HepG2 (cell line): Measurements from ENCODE around the gene NCOR2. TPM values are rescaled to one million over a fixed set of nuclear protein-coding genes. Genes with fewer than 3 reads are reported as not detected.

Source experiments
- ATF5 ChIP-seq: sonication (generic); formaldehyde crosslinking; IDR thresholded peaks from 2 replicates; pipeline ENCODE4 v1.4.0; 2020; ENCODE audit warnings: mild to moderate bottlenecking, low read depth, missing genetic modification reagents
- BORCS8-MEF2B ChIP-seq: sonication (generic); formaldehyde crosslinking; IDR thresholded peaks from 2 replicates; pipeline ENCODE4 v1.8.0; 2022; ENCODE audit warnings: mild to moderate bottlenecking, missing genetic modification reagents
- CREB1 ChIP-seq, 2 experiments: fragments of 450-650 bp in 1 of 2; IDR thresholded peaks; 2 replicates each; pipeline ENCODE4 v1.6.1; 2016 to 2017; ENCODE audit warnings: control low read depth in 1 of 2, mild to moderate bottlenecking in 1 of 2, missing compliant biosample characterization in 1 of 2, missing genetic modification characterization in 1 of 2
- CREBL2 ChIP-seq: sonication (generic); formaldehyde crosslinking; IDR thresholded peaks from 2 replicates; pipeline ENCODE4 v1.8.1; 2023; ENCODE audit warnings: missing genetic modification reagents, mild to moderate bottlenecking, borderline replicate concordance
- ELK4 ChIP-seq: sonication (generic); formaldehyde crosslinking; IDR thresholded peaks from 2 replicates; pipeline ENCODE4 v1.9.0; 2021; ENCODE audit warnings: missing genetic modification reagents, borderline replicate concordance
- KDM5A ChIP-seq: fragments of 200-600 bp; sonication (generic); IDR thresholded peaks from 2 replicates; pipeline ENCODE4 v1.7.0; 2018; ENCODE audit warnings: antibody characterized with exemption, mild to moderate bottlenecking, low read length, borderline replicate concordance
- NFKBIZ ChIP-seq: IDR thresholded peaks from 2 replicates; pipeline ENCODE4 v1.6.1; 2018; ENCODE audit warnings: missing genetic modification reagents, missing compliant biosample characterization
- PAWR ChIP-seq: sonication (generic); formaldehyde crosslinking; IDR thresholded peaks from 2 replicates; pipeline ENCODE4 v1.4.0; 2020; ENCODE audit warnings: missing genetic modification reagents, mild to moderate bottlenecking, borderline replicate concordance
- TEAD3 ChIP-seq: optimal IDR thresholded peaks from 2 replicates; pipeline ENCODE3; 2016; ENCODE audit warnings: borderline replicate concordance
- TERF1 ChIP-seq: sonication (generic); formaldehyde crosslinking; IDR thresholded peaks from 2 replicates; pipeline ENCODE4 v1.8.0; 2022; ENCODE audit warnings: mild to moderate bottlenecking, missing genetic modification reagents, moderate library complexity
- THAP9 ChIP-seq: sonication (generic); formaldehyde crosslinking; IDR thresholded peaks from 2 replicates; pipeline ENCODE4; 2020; ENCODE audit warnings: missing genetic modification reagents, mild to moderate bottlenecking, borderline replicate concordance
- YY1 ChIP-seq: IDR thresholded peaks from 2 replicates; pipeline ENCODE4 v1.6.1; 2011; ENCODE audit warnings: low read length, low read depth, moderate library complexity, mild to moderate bottlenecking; ENCODE audit not compliant: insufficient read depth, insufficient replicate concordance
- ZBTB46 ChIP-seq: sonication (generic); formaldehyde crosslinking; IDR thresholded peaks from 2 replicates; pipeline ENCODE4 v1.4.0; 2020; ENCODE audit warnings: mild to moderate bottlenecking, missing genetic modification reagents, borderline replicate concordance
- ZNF510 ChIP-seq: sonication (generic); formaldehyde crosslinking; IDR thresholded peaks from 2 replicates; pipeline ENCODE4 v1.4.0; 2020; ENCODE audit warnings: low read depth, mild to moderate bottlenecking, missing genetic modification reagents
- ZNF660 ChIP-seq: sonication (generic); formaldehyde crosslinking; IDR thresholded peaks from 2 replicates; pipeline ENCODE4 v1.5.1; 2020; ENCODE audit warnings: mild to moderate bottlenecking, low read depth, missing genetic modification reagents, borderline replicate concordance
- ZNF670 ChIP-seq: sonication (generic); formaldehyde crosslinking; IDR thresholded peaks from 2 replicates; pipeline ENCODE4 v1.8.0; 2022; ENCODE audit warnings: mild to moderate bottlenecking, missing genetic modification reagents, borderline replicate concordance
- ZNF775 ChIP-seq: sonication (generic); formaldehyde crosslinking; IDR thresholded peaks from 2 replicates; pipeline ENCODE4 v1.4.0; 2020; ENCODE audit warnings: missing genetic modification reagents, mild to moderate bottlenecking, moderate library complexity, borderline replicate concordance
- ZNF781 ChIP-seq: sonication (generic); formaldehyde crosslinking; IDR thresholded peaks from 2 replicates; pipeline ENCODE4 v1.5.1; 2020; ENCODE audit warnings: borderline replicate concordance, mild to moderate bottlenecking, missing genetic modification reagents; ENCODE audit errors: not compliant biosample characterization
- polyA plus RNA-seq, 8 experiments: library from polyadenylated mRNA; depleted of rRNA in 3 of 8; stranded (reverse) in 7 of 8; unstranded in 1 of 8; fragments of >200 nt; fragmentation: Illumina TruSeq in 4 of 8; extraction: Trizol in 4 of 8; gene quantifications; 2 replicates each; pipeline versions ENCODE4 v1.2.1 to v1.2.3, GENCODE V29; 2011 to 2016; ENCODE audit warnings: low read depth in 4 of 8, missing spikeins in 1 of 8, mixed read lengths in 1 of 8; ENCODE audit not compliant: insufficient read depth in 1 of 8
- total RNA-seq, 5 experiments: library from RNA; depleted of rRNA; stranded (reverse); fragments of >200 nt; fragmentation: Illumina TruSeq; extraction: Trizol; gene quantifications; 2 replicates each; pipeline ENCODE4 v1.2.3, GENCODE V29; 2016; ENCODE audit warnings: low read depth in 1 of 5

The NCOR2 gene
- total and polyA plus RNA-seq, 2 of the 13 experiments (the other 11 are each of a cell fraction or from before 2014, with no cell fraction given): 4.5 to 5.7 TPM

GRCh38 chr12:124518051-124518932 is 49.1 kb downstream of the NCOR2 start (continued):
- TF ChIP-seq ZNF660 (CRISPR knock-in tag) (no peak; the same call in 1 of the 2 replicates), ZNF775 (no peak), TERF1 (CRISPR knock-in tag) (no peak), BORCS8-MEF2B (CRISPR knock-in tag) (peak; percentile 21), ZNF670 (no peak), ELK4 (no peak), TEAD3 (peak; percentile 16), PAWR (CRISPR knock-in tag) (no peak), ATF5 (CRISPR knock-in tag) (no peak), ZNF510 (CRISPR knock-in tag) (0 out of 2 replicates have a peak, but pooled peaks have one; percentile 25), THAP9 (CRISPR knock-in tag) (peak; percentile 46; the same call in 1 of the 2 replicates), KDM5A (peak; percentile 80; the same call in 1 of the 2 replicates), CREBL2 (CRISPR knock-in tag) (no peak), NFKBIZ (CRISPR knock-in tag) (no peak), YY1 (peak; percentile 68), ZBTB46 (CRISPR knock-in tag) (no peak), CREB1 (IDR thresholded peaks at IDR 0.05) (0 out of 2 replicates have a peak, but pooled peaks have one; percentile 6), CREB1 (CRISPR knock-in tag; IDR thresholded peaks at IDR 0.05) (no peak), ZNF781 (CRISPR knock-in tag) (no peak)
